Thyroid gland (tissue), 4 donors: ENCODE measurements around the gene NCLN.

ENCODE experiments used
- POLR2A ChIP-seq, 2 donors: fragments of 450-650 bp; IDR thresholded peaks; one replicate each; pipeline ENCODE4 v1.6.1; 2017; ENCODE audit warnings: antibody characterized with exemption in 2 of 2, mild to moderate bottlenecking in 2 of 2, moderate library complexity in 1 of 2
- TF ChIP-seq, protein P1 (sequence below), 6 experiments: fragments of 200-600 bp in 3 of 6; fragments of 450-650 bp in 3 of 6; sonication (generic) in 3 of 6; IDR thresholded peaks; one replicate each; pipeline ENCODE4 v1.5.1; 2016 to 2019; ENCODE audit warnings: antibody characterized with exemption in 6 of 6, mild to moderate bottlenecking in 2 of 6, inconsistent platforms in 1 of 6, moderate library complexity in 1 of 6

DNA sequence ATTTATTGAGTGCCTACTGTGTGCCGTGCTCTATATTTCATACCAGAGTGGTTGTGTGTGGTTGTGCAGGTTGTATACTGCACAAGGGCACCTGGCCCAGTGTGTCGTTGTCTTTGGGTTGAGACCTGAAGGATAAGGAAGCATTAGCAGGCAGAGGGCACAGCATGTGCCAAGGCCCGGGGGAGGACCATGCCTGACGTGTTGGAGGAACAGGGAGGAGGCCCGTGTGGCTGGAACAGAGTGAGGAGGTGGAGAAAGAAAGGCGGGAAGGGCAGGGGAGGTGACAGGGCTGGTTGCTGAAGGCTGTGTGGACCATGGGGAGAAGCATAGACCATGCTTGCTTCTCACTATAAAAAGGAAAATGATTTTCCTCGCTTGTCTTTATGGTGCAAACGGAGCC lies 65.5 kb downstream of the NCLN start:
- no peak for TF ChIP-seq POLR2A (IDR thresholded peaks at IDR 0.05)
- TF ChIP-seq, protein P1, sequence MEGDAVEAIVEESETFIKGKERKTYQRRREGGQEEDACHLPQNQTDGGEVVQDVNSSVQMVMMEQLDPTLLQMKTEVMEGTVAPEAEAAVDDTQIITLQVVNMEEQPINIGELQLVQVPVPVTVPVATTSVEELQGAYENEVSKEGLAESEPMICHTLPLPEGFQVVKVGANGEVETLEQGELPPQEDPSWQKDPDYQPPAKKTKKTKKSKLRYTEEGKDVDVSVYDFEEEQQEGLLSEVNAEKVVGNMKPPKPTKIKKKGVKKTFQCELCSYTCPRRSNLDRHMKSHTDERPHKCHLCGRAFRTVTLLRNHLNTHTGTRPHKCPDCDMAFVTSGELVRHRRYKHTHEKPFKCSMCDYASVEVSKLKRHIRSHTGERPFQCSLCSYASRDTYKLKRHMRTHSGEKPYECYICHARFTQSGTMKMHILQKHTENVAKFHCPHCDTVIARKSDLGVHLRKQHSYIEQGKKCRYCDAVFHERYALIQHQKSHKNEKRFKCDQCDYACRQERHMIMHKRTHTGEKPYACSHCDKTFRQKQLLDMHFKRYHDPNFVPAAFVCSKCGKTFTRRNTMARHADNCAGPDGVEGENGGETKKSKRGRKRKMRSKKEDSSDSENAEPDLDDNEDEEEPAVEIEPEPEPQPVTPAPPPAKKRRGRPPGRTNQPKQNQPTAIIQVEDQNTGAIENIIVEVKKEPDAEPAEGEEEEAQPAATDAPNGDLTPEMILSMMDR (IDR thresholded peaks at IDR 0.05): no peak
